Ishikawa (cell line): ENCODE data around the gene EHD4.

ENCODE experiments used
- CEBPB ChIP-seq: IDR thresholded peaks from 2 replicates; pipeline ENCODE4 v1.6.1; 2012
- CREB1 ChIP-seq: IDR thresholded peaks from 2 replicates; pipeline ENCODE4 v1.6.1; 2012; ENCODE audit warnings: low read depth
- RAD21 ChIP-seq: IDR thresholded peaks from 2 replicates; pipeline ENCODE4 v1.6.1; 2012; ENCODE audit warnings: low read depth
- YY1 ChIP-seq: IDR thresholded peaks from 2 replicates; pipeline ENCODE4 v1.6.1; 2012; ENCODE audit warnings: low read depth
- ZBTB7A ChIP-seq: IDR thresholded peaks from 2 replicates; pipeline ENCODE4 v1.6.1; 2012; ENCODE audit warnings: low read depth
- TF ChIP-seq, protein P1 (sequence below): IDR thresholded peaks from 2 replicates; pipeline ENCODE4 v1.6.1; 2012

DNA sequence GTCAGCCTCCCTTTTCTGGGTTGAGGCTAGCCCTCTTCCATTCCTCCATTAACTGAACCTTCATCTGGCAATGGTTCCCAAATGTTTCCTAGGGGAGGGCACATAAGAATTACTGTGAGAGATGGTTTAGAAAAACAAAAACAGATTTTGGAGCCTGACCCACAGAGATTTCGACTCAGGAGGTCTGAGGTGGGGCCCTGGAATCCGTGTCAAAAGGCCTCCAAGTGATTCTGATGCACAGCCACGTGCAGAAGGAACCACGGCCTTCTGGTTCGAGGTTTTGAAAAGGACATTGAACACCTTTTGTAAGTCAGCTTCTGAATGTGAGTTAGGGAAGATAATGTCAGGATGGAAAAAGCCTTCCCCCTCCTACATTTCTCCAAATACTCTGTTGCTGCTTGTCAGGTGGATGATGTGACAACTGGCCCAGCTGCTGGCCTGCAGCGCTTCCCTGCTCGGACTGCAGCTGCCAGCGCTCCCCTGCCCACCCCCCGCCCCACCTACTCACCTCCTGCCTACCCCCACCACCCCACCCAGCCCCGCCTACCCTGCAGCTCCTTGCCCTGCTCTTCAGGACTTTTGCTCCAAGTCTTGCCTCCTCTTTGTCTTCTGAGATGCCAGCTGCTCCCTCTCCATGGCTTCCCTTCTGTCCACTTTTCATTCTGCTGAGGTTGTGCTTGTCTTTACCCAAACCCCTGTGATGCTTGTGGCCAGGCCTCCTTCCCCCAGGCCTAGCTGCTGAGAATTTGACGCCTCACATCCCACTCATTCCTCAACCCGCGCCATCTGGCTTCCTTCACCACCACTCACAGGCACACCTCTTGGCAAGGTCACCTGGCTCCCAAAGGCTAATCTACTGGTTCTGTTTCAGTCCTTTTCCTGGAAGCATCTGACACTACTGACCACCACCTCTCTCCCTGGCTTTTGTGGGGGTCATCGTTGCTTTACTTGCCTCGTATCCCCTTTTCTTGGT is 6.6 kb downstream of the EHD4 start:
- TF ChIP-seq CEBPB = no peak
- TF ChIP-seq CREB1 = no peak
- TF ChIP-seq, protein P1, sequence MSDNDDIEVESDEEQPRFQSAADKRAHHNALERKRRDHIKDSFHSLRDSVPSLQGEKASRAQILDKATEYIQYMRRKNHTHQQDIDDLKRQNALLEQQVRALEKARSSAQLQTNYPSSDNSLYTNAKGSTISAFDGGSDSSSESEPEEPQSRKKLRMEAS = no peak
- no peak for TF ChIP-seq RAD21
- no peak for TF ChIP-seq YY1
- no peak for TF ChIP-seq ZBTB7A
